ENCODE data around the gene C17orf50. TPM values are rescaled to one million over a fixed set of nuclear protein-coding genes. Genes with fewer than 3 reads are reported as not detected.

Gene C17orf50
- total and polyA plus RNA-seq, 2 of the 13 experiments (the other 11 are each of a cell fraction or from before 2014, with no cell fraction given), result not detected

DNA sequence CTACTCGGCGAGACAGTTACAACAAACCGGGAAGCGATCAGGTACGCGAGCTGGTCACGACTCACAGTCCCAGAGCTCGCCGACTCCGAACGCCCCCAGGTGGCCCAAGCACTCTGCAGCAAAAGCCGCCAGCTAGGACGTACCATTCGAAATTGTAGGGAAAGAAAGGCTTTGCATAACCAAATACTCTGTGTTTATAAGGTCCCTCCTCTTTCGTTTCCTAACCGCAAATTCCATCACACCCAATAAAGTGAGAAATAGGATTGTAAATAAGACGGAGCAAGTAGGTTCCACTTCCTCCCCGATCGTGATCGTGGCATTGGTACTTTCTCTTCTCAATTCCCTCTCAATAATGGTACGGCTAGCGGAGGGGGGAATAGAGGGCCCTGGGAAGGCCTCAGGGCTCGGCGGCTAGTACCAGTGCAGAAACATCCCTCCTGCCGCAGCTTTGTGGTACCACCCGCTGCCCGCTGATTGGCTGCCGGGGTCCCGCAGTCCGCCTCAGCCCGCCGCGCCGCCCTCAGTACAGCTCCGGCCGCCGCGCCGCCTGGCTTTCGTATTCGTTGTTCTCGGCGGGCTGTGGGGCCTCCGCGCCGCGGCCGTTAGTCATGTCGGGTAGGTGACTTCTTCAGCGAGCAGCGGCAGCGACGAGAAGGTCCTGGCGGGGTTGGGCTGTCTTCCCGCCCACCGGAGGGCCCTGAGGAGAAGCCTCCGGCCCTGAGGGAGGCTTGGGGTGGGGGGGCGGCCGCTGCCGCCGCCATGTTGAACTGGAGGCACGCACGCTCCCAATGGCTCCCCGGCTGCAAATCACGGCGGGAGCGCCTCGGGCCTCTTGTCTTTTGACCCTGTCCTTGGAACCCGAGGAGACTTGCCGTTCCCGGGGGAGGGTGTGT, 48.5 kb downstream of the C17orf50 start, which contains the start of gene TAF15 (continued):
- TF ChIP-seq ZBTB10 (CRISPR knock-in tag; IDR thresholded peaks at IDR 0.05; ENCODE audit: borderline replicate concordance) (no peak), ZIK1 (CRISPR knock-in tag; IDR thresholded peaks at IDR 0.05; ENCODE audit: borderline replicate concordance, low read depth) (peak; percentile 46; the same call in 1 of the 2 replicates), ZNF282 (IDR thresholded peaks at IDR 0.05; ENCODE audit: partially characterized antibody) (no peak), MXD1 (CRISPR knock-in tag; IDR thresholded peaks at IDR 0.05) (peak; percentile 32; the same call in 1 of the 2 replicates), ZSCAN29 (CRISPR knock-in tag; conservative IDR thresholded peaks at IDR 0.05) (no peak), ZNF30 (CRISPR knock-in tag; IDR thresholded peaks at IDR 0.05) (0 out of 2 replicates have a peak, but pooled peaks have one; percentile 51), RELA (CRISPR knock-in tag; IDR thresholded peaks at IDR 0.05) (no peak), U2AF2 (IDR thresholded peaks at IDR 0.05; ENCODE audit: low read depth, low read length) (no peak), SOX6 (IDR thresholded peaks at IDR 0.05) (no peak), SOX6 (CRISPR knock-in tag; IDR thresholded peaks at IDR 0.05) (no peak; the same call in 1 of the 2 replicates), FOXC1 (CRISPR knock-in tag; IDR thresholded peaks at IDR 0.05; ENCODE audit: borderline replicate concordance) (peak; percentile 93), RBFOX2 (IDR thresholded peaks at IDR 0.05; ENCODE audit: low read depth, low read length) (peak; percentile 100), ZNF674 (CRISPR knock-in tag; IDR thresholded peaks at IDR 0.05; ENCODE audit: low read depth) (no peak), ZMYM3 (CRISPR knock-in tag; IDR thresholded peaks at IDR 0.05) (no peak), NRL (CRISPR knock-in tag; IDR thresholded peaks at IDR 0.05; ENCODE audit: borderline replicate concordance) (no peak), RORA (CRISPR knock-in tag; IDR thresholded peaks at IDR 0.05) (no peak), ZSCAN12 (CRISPR knock-in tag; IDR thresholded peaks at IDR 0.05) (no peak), ZEB1 (IDR thresholded peaks at IDR 0.05; ENCODE audit: insufficient replicate concordance, low read depth) (peak; percentile 19), ZFP41 (CRISPR knock-in tag; IDR thresholded peaks at IDR 0.05; ENCODE audit: borderline replicate concordance) (no peak), TIGD3 (CRISPR knock-in tag; IDR thresholded peaks at IDR 0.05; ENCODE audit: borderline replicate concordance) (no peak)
- TF ChIP-seq, protein P1, sequence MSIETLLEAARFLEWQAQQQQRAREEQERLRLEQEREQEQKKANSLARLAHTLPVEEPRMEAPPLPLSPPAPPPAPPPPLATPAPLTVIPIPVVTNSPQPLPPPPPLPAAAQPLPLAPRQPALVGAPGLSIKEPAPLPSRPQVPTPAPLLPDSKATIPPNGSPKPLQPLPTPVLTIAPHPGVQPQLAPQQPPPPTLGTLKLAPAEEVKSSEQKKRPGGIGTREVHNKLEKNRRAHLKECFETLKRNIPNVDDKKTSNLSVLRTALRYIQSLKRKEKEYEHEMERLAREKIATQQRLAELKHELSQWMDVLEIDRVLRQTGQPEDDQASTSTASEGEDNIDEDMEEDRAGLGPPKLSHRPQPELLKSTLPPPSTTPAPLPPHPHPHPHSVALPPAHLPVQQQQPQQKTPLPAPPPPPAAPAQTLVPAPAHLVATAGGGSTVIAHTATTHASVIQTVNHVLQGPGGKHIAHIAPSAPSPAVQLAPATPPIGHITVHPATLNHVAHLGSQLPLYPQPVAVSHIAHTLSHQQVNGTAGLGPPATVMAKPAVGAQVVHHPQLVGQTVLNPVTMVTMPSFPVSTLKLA (IDR thresholded peaks at IDR 0.05), result no peak
